PFSK-1 (cell line): Measurements from ENCODE around the gene AHI1.

Source experiments
- FOXP2 ChIP-seq: optimal IDR thresholded peaks from 2 replicates; pipeline ENCODE3; 2011; ENCODE audit warnings: borderline replicate concordance, control low read depth, inconsistent platforms; ENCODE audit not compliant: insufficient read depth; ENCODE audit errors: extremely low read length, extremely low read depth
- POLR2AphosphoS5 ChIP-seq: IDR thresholded peaks from 2 replicates; pipeline ENCODE4 v1.6.1; 2012; ENCODE audit warnings: low read depth, mild to moderate bottlenecking, control low read depth, low read length, moderate library complexity
- TF ChIP-seq, protein P1 (sequence below), 2 experiments: IDR thresholded peaks; 2 replicates each; pipeline versions ENCODE4 v1.6.1 to v1.8.0; 2011 to 2012; ENCODE audit warnings: low read depth in 2 of 2, low read length in 2 of 2, control low read depth in 1 of 2, inconsistent platforms in 1 of 2, mild to moderate bottlenecking in 1 of 2, moderate library complexity in 1 of 2; ENCODE audit not compliant: insufficient read depth in 1 of 2

- TF ChIP-seq, protein P1, sequence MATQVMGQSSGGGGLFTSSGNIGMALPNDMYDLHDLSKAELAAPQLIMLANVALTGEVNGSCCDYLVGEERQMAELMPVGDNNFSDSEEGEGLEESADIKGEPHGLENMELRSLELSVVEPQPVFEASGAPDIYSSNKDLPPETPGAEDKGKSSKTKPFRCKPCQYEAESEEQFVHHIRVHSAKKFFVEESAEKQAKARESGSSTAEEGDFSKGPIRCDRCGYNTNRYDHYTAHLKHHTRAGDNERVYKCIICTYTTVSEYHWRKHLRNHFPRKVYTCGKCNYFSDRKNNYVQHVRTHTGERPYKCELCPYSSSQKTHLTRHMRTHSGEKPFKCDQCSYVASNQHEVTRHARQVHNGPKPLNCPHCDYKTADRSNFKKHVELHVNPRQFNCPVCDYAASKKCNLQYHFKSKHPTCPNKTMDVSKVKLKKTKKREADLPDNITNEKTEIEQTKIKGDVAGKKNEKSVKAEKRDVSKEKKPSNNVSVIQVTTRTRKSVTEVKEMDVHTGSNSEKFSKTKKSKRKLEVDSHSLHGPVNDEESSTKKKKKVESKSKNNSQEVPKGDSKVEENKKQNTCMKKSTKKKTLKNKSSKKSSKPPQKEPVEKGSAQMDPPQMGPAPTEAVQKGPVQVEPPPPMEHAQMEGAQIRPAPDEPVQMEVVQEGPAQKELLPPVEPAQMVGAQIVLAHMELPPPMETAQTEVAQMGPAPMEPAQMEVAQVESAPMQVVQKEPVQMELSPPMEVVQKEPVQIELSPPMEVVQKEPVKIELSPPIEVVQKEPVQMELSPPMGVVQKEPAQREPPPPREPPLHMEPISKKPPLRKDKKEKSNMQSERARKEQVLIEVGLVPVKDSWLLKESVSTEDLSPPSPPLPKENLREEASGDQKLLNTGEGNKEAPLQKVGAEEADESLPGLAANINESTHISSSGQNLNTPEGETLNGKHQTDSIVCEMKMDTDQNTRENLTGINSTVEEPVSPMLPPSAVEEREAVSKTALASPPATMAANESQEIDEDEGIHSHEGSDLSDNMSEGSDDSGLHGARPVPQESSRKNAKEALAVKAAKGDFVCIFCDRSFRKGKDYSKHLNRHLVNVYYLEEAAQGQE (IDR thresholded peaks at IDR 0.05; ENCODE audit: insufficient read depth in 1 of 2, low read depth in 2 of 2, low read length in 2 of 2) = no peak
- TF ChIP-seq POLR2AphosphoS5 = no peak
- no peak for TF ChIP-seq FOXP2
Measured at GRCh38 chr6:135268740-135269139, 228.8 kb downstream of the AHI1 start.
